ENCODE results near the gene TTLL9.

Gene TTLL9

DNA sequence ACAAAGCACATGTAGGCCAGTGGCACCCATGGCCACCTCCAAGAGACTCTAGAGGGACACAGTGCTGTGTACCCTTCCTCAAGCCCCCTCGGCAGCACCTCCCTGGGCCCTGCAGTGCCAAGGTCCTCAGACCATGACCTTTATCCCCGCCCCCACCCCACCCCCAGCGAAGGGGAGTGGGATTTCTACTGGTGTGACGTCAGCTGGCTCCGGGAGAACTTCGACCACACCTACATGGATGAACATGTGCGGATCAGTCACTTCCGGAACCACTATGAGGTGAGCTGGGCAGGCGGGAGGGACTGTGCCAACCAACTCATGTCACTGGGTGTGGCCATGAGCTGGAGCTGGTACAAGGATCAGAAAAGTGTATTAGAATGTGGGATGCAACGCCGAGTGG is 38.0 kb downstream of the TTLL9 start:
- in situ Hi-C loops (cut with HindIII; ENCODE audit: low sequenced_read_pairs) = no loop called here
- DNase-seq (ENCODE audit: low read depth, low spot score) = no peak
- TF ChIP-seq, protein P1, sequence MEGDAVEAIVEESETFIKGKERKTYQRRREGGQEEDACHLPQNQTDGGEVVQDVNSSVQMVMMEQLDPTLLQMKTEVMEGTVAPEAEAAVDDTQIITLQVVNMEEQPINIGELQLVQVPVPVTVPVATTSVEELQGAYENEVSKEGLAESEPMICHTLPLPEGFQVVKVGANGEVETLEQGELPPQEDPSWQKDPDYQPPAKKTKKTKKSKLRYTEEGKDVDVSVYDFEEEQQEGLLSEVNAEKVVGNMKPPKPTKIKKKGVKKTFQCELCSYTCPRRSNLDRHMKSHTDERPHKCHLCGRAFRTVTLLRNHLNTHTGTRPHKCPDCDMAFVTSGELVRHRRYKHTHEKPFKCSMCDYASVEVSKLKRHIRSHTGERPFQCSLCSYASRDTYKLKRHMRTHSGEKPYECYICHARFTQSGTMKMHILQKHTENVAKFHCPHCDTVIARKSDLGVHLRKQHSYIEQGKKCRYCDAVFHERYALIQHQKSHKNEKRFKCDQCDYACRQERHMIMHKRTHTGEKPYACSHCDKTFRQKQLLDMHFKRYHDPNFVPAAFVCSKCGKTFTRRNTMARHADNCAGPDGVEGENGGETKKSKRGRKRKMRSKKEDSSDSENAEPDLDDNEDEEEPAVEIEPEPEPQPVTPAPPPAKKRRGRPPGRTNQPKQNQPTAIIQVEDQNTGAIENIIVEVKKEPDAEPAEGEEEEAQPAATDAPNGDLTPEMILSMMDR (IDR thresholded peaks at IDR 0.05; ENCODE audit: low read depth, low read length) = no peak
- H3K4me3 ChIP-seq (ENCODE audit: low read depth, low read length) = no peak overlapping the region

DNA sequence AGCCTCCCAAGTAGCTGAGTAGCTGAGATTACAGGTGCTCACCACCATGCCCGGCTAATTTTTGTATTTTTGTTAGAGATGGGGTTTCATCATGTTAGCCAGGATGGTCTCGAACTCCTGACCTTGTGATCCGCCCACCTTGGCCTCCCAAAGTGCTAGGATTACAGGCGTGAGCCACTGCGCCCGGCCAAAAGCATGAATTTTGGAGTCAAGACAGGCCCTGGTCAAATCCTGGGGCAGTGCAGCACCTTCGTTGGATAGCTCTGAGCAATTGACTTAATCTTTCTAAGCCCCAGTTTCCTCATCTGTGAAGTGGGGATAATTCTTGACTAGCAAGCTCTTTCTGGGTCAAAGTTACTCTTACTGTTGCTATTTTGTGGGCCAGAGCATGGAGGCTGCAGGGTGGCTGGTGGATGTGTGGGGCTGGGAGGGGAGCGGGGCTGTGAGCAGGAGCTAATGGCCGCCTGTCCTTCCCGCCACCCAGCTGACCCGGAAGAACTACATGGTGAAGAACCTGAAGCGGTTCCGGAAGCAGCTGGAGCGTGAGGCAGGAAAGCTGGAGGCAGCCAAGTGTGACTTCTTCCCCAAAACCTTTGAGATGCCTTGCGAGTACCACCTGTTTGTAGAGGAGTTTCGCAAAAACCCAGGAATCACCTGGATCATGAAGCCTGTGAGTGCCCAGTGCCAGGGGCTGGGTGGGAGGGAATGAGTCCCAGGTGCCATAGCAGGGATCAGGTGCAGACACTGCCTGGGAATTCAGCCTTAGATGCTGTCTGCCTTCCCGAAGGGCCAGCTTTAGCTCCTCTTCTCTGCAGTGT is 39.0 kb downstream of the TTLL9 start:
- DNase-seq (ENCODE audit: low read depth, low spot score) = no peak
- H3K4me3 ChIP-seq (ENCODE audit: low read depth, low read length) = no peak overlapping the region
- TF ChIP-seq, protein P1 (IDR thresholded peaks at IDR 0.05; ENCODE audit: low read depth, low read length) = no peak
- in situ Hi-C loops (cut with HindIII; ENCODE audit: low sequenced_read_pairs) = no loop called here

DNA sequence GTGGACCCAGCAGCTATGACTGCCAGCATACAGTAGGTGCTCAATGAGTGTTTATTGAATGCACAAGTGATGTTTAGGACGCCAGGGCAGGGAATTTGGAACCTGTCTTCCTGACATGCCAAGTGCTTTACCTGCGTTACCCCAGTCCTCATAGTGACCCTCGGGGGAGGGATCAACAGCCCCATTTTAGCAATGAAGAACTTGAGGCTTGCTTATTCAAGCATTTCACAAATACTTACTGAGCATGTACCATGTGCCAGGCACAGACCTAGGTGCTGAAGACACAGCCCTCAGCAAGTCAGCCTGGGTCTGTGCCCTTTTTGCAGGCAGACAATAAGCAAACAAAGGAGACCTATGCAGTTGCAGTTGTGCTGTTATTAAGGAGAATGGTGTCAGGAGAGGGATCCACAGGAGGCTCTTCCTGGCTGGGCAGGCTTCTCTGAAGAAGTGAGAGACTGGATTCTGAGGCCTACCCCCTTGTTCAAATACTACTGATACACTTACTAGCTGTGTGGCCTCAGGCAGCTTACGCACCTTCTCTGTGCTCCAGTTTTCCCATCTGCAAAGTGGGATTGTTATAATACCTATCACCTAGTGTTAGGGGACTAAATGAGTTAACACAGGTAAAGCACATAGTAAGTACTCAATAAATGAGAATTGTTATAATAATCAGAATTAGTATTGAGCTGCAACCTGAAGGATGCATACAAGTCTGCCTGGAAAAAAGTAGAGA is 39.8 kb downstream of the TTLL9 start:
- in situ Hi-C loops (cut with HindIII; ENCODE audit: low sequenced_read_pairs) = no loop called here
- no peak overlapping the region for H3K4me3 ChIP-seq (ENCODE audit: low read depth, low read length)
- TF ChIP-seq, protein P1 (IDR thresholded peaks at IDR 0.05; ENCODE audit: low read depth, low read length) = no peak
- DNase-seq (ENCODE audit: low read depth, low spot score) = no peak

- in situ Hi-C loops (cut with HindIII; ENCODE audit: low sequenced_read_pairs) = no loop called here
- H3K4me3 ChIP-seq (ENCODE audit: low read depth, low read length) = no peak overlapping the region
- TF ChIP-seq, protein P1 (IDR thresholded peaks at IDR 0.05; ENCODE audit: low read depth, low read length) = no peak
Observed at GRCh38 chr20:31913431-31914157, 43.2 kb downstream of the TTLL9 start.

GRCh38 chr20:31914170-31914569 is 43.7 kb downstream of the TTLL9 start:
- in situ Hi-C loops (cut with HindIII; ENCODE audit: low sequenced_read_pairs) = no loop called here
- H3K4me3 ChIP-seq (ENCODE audit: low read depth, low read length) = no peak overlapping the region
- DNase-seq (ENCODE audit: low read depth, low spot score) = no peak
- TF ChIP-seq, protein P1 (IDR thresholded peaks at IDR 0.05; ENCODE audit: low read depth, low read length) = no peak

More at GRCh38 chr20:31913431-31914157, 43.2 kb downstream of the TTLL9 start:
- DNase-seq (ENCODE audit: low read depth, low spot score) = no peak

- TF ChIP-seq, protein P1 (IDR thresholded peaks at IDR 0.05; ENCODE audit: low read depth, low read length) = no peak
- DNase-seq (ENCODE audit: low read depth, low spot score) = no peak
- in situ Hi-C loops (cut with HindIII; ENCODE audit: low sequenced_read_pairs) = no loop called here
- H3K4me3 ChIP-seq (ENCODE audit: low read depth, low read length) = no peak overlapping the region
Observed at GRCh38 chr20:31915491-31916280, 45.3 kb downstream of the TTLL9 start.

Measured in astrocyte of the spinal cord (primary cell).